Measurements from ENCODE around the gene TJP1.

- TF ChIP-seq CTCF (conservative IDR thresholded peaks at IDR 0.05) (no peak), EZH2 (IDR thresholded peaks at IDR 0.05; ENCODE audit: low read depth) (no peak)
These were observed 143.7 kb downstream of the TJP1 start for GRCh38 chr15:29678504-29679034.

All from PC-9 (cell line).